Stomach (tissue), 9 donors: ENCODE data around the gene STX18. TPM values are rescaled to one million over a fixed set of nuclear protein-coding genes. Genes with fewer than 3 reads are reported as not detected.

Experiments
- DNase-seq, 2 donors: peaks; one replicate each; pipeline versions ENCODE4 v3.0.0 to v3.0.0-alpha.2; 2013 to 2019
- H3K27ac ChIP-seq, 5 donors: fragments of 200-600 bp in 4 of 5; sonication (generic) in 4 of 5; one replicate each; pipeline ENCODE4 v1.5.1; 2013 to 2019; ENCODE audit warnings: mild to moderate bottlenecking in 1 of 5, moderate library complexity in 1 of 5
- H3K27me3 ChIP-seq, 3 donors: fragments of 200-600 bp; sonication (generic); one replicate each; pipeline ENCODE4 v1.5.1; 2017 to 2019; ENCODE audit warnings: mixed run types in 1 of 3
- H3K36me3 ChIP-seq, 4 donors: fragments of 200-600 bp; sonication (generic); 1 replicate in 3 of 4; 2 replicates in 1 of 4; pipeline ENCODE4 v1.5.1; 2016 to 2019
- H3K4me1 ChIP-seq, 4 donors: fragments of 200-600 bp; sonication (generic); one replicate each; pipeline ENCODE4 v1.5.1; 2016 to 2019
- H3K4me3 ChIP-seq, 4 donors: fragments of 200-600 bp; sonication (generic) in 3 of 4; one replicate each; pipeline ENCODE4 v1.5.1; 2016 to 2019; ENCODE audit warnings: mild to moderate bottlenecking in 1 of 4
- H3K9me3 ChIP-seq, 4 donors: fragments of 200-600 bp; sonication (generic); one replicate each; pipeline ENCODE4 v1.5.1; 2016 to 2019
- EP300 ChIP-seq: sonication (generic); formaldehyde crosslinking; IDR thresholded peaks from one replicate; pipeline ENCODE4 v1.6.1; 2017; ENCODE audit warnings: antibody characterized with exemption
- POLR2A ChIP-seq, 4 donors: fragments of 450-650 bp; IDR thresholded peaks; one replicate each; pipeline ENCODE4 v1.6.1; 2016; ENCODE audit warnings: antibody characterized with exemption in 4 of 4, control low read depth in 2 of 4, mild to moderate bottlenecking in 1 of 4, moderate library complexity in 1 of 4
- POLR2AphosphoS5 ChIP-seq, 3 donors: sonication (generic); formaldehyde crosslinking; IDR thresholded peaks; one replicate each; pipeline ENCODE4 v1.6.1; 2016; ENCODE audit warnings: antibody characterized with exemption in 3 of 3
- WGBS, 5 donors: extraction: QIAGEN DNeasy Blood & Tissue Kit in 3 of 5; methylation state at CpG; one replicate each; pipeline versions ENCODE4 v1.1.5 to v1.1.7; 2013 to 2018; 5-methylcytosine and 5-hydroxymethylcytosine counted together
- intact Hi-C: fragments of 100-400 bp; cut with DNase I; formaldehyde crosslinking; loops from one replicate; pipeline ENCODE4 v1.15.1; 2023; ENCODE audit warnings: low total_unique reads
- polyA plus RNA-seq, 3 donors: library from polyadenylated mRNA; stranded (reverse); fragments of 200-250 nt; gene quantifications; one replicate each; pipeline ENCODE4 v1.2.3, GENCODE V29; 2013
- total RNA-seq, 5 donors: library from RNA; depleted of rRNA; stranded (reverse); fragments of >200 nt; gene quantifications; one replicate each; pipeline versions ENCODE4 v1.1.0 to v1.2.3, GENCODE V29; 2014 to 2016
- TF ChIP-seq, protein P1 (sequence below), 7 experiments: fragments of 450-650 bp in 4 of 7; fragments of 200-600 bp in 3 of 7; sonication (generic) in 3 of 7; IDR thresholded peaks; one replicate each; pipeline ENCODE4 v1.5.1; 2016 to 2019; ENCODE audit warnings: antibody characterized with exemption in 7 of 7, control low read depth in 2 of 7, mild to moderate bottlenecking in 1 of 7
- donor health status: healthy with polysubstance abuse.
- donor health status: Bipolar disorder and iron deficiency.
- donor health status: healthy.

The STX18 gene
- total and polyA plus RNA-seq, 8 donors, result 17.1 to 91.6 (median 26.3) TPM

DNA sequence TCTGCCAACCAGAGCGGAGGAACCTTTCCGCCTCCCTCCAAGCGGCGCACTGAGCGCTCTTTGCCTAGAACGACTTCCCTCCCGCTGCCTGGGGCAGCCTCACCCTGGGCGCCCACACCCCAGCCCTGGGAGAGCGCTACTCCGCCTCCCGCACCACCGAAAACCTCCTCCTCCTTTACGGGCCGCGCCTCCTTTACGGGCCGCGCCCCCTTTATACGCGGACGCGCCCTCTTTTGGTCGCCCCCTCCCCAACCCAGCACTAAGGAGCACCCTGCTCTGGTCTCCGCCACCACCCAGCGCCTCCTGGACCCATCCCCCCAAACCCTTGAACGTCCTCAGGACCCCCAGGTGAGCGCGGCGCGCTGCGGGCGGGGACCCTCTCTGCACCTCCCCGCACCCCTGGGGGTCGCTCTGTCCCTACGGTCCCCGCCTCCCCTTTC, 155.5 kb downstream of the STX18 start:
- Histone ChIP-seq H3K4me1 (peaks cover 20 to 34% (median 28%) of the 10 kb centered on the region in 4 donors), H3K9me3 (no peaks in the 10 kb centered on the region), H3K36me3 (no peaks in the 10 kb centered on the region), H3K27me3 (peaks cover 21 to 92% (median 43%) of the 10 kb centered on the region in 3 donors), H3K4me3 (peak overlapping the region; percentile 39 to 61 (median 53)), H3K27ac (peak overlapping the region in 1 of 5 donors; percentile 14)
- intact Hi-C loops, result no loop called here
- WGBS, 5 donors, result 1 to 3% (median 1%) methylated on average over 34 to 36 of the region's 36 CpGs
- TF ChIP-seq, protein P1, sequence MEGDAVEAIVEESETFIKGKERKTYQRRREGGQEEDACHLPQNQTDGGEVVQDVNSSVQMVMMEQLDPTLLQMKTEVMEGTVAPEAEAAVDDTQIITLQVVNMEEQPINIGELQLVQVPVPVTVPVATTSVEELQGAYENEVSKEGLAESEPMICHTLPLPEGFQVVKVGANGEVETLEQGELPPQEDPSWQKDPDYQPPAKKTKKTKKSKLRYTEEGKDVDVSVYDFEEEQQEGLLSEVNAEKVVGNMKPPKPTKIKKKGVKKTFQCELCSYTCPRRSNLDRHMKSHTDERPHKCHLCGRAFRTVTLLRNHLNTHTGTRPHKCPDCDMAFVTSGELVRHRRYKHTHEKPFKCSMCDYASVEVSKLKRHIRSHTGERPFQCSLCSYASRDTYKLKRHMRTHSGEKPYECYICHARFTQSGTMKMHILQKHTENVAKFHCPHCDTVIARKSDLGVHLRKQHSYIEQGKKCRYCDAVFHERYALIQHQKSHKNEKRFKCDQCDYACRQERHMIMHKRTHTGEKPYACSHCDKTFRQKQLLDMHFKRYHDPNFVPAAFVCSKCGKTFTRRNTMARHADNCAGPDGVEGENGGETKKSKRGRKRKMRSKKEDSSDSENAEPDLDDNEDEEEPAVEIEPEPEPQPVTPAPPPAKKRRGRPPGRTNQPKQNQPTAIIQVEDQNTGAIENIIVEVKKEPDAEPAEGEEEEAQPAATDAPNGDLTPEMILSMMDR (IDR thresholded peaks at IDR 0.05), result no peak
- TF ChIP-seq EP300 (no peak), POLR2A (IDR thresholded peaks at IDR 0.05) (no peak), POLR2AphosphoS5 (IDR thresholded peaks at IDR 0.05) (no peak)
- peak in 1 of 2 donors; percentile 72 for DNase-seq

GRCh38 chr4:4385729-4386295, 156.0 kb downstream of the STX18 start:
- Histone ChIP-seq H3K36me3 (no peaks in the 10 kb centered on the region), H3K27me3 (peaks cover 21 to 87% (median 43%) of the 10 kb centered on the region in 3 donors), H3K27ac (no peak overlapping the region), H3K9me3 (no peaks in the 10 kb centered on the region), H3K4me3 (peak overlapping the region; percentile 39 to 61 (median 53)), H3K4me1 (peaks cover 20 to 34% (median 28%) of the 10 kb centered on the region in 4 donors)
- WGBS, 5 donors, result 3 to 4% (median 3%) methylated on average over 20 to 38 of the region's 38 CpGs
- no peak for DNase-seq
- intact Hi-C loops, result no loop called here
- TF ChIP-seq POLR2A (IDR thresholded peaks at IDR 0.05), result no peak
- TF ChIP-seq EP300, result no peak
- TF ChIP-seq, protein P1 (IDR thresholded peaks at IDR 0.05), result no peak
- TF ChIP-seq POLR2AphosphoS5 (IDR thresholded peaks at IDR 0.05), result no peak

GRCh38 chr4:4384837-4385236, 157.0 kb downstream of the STX18 start:
- TF ChIP-seq, protein P1 (IDR thresholded peaks at IDR 0.05), result no peak
- TF ChIP-seq EP300 (no peak), POLR2A (IDR thresholded peaks at IDR 0.05) (no peak), POLR2AphosphoS5 (IDR thresholded peaks at IDR 0.05) (no peak)
- peaks cover 21 to 87% (median 43%) of the 10 kb centered on the region in 3 donors for H3K27me3 ChIP-seq
- intact Hi-C loops, result no loop called here
- DNase-seq, result no peak
- H3K4me3 ChIP-seq, result no peak overlapping the region
- H3K27ac ChIP-seq, result no peak overlapping the region
- no peaks in the 10 kb centered on the region for H3K9me3 ChIP-seq
- 38 to 61% (median 43%) methylated on average over 5 of the region's 5 CpGs for WGBS, 5 donors
- no peaks in the 10 kb centered on the region for H3K36me3 ChIP-seq
- peaks cover 20 to 34% (median 28%) of the 10 kb centered on the region in 4 donors for H3K4me1 ChIP-seq

GRCh38 chr4:4383085-4383484, 158.8 kb downstream of the STX18 start:
- TF ChIP-seq, protein P1 (IDR thresholded peaks at IDR 0.05), result no peak
- TF ChIP-seq POLR2AphosphoS5 (IDR thresholded peaks at IDR 0.05), result no peak
- no peak for TF ChIP-seq EP300
- no peak for TF ChIP-seq POLR2A (IDR thresholded peaks at IDR 0.05)
- Histone ChIP-seq H3K4me1 (peaks cover 19 to 27% (median 24%) of the 10 kb centered on the region in 4 donors), H3K27me3 (peaks cover 21 to 77% (median 29%) of the 10 kb centered on the region in 3 donors), H3K9me3 (no peaks in the 10 kb centered on the region), H3K27ac (no peak overlapping the region), H3K36me3 (no peaks in the 10 kb centered on the region), H3K4me3 (no peak overlapping the region)
- intact Hi-C loops, result no loop called here
- DNase-seq, result no peak
- WGBS, 5 donors, result 61 to 79% (median 71%) methylated on average over 3 of the region's 3 CpGs
